ENCODE measurements around the gene ADGRA1. TPM values are rescaled to one million over a fixed set of nuclear protein-coding genes. Genes with fewer than 3 reads are reported as not detected.

ADGRA1 gene
- total and polyA plus RNA-seq, 2 donors (not counting 1 experiment from before 2014, with no cell fraction given): not detected

GRCh38 chr10:133072720-133073390 is 14.9 kb upstream of the ADGRA1 start:
- H3K4me3 ChIP-seq (replicated peaks in 1 of 4; ENCODE audit: control extremely low read depth in 1 of 4, insufficient read depth in 1 of 4, low read depth in 3 of 4, low read length in 4 of 4): no peak overlapping the region
- H3K9me3 ChIP-seq (ENCODE audit: control insufficient read depth, insufficient read depth, low read depth, low read length): no peaks in the 10 kb centered on the region
- H2AFZ ChIP-seq (ENCODE audit: low read length): no peak overlapping the region
- H3K79me2 ChIP-seq (ENCODE audit: control insufficient read depth, insufficient read depth, low read length): no peaks in the 10 kb centered on the region
- no peak for DNase-seq (ENCODE audit: low read depth in 2 of 2)
- no peak overlapping the region for H3K9ac ChIP-seq (ENCODE audit: insufficient read depth, low read length)
- no peaks in the 10 kb centered on the region for H4K20me1 ChIP-seq (ENCODE audit: control insufficient read depth, extremely low read depth, insufficient read depth, low read length)
- no peak overlapping the region for H3K4me2 ChIP-seq (ENCODE audit: extremely low read depth, insufficient read depth, low read length)
- no peaks in the 10 kb centered on the region for H3K36me3 ChIP-seq (ENCODE audit: control insufficient read depth, insufficient read depth, low read length)
- H3K4me1 ChIP-seq (ENCODE audit: control insufficient read depth, extremely low read depth, insufficient read depth, low read length): no peaks in the 10 kb centered on the region
- no peaks in the 10 kb centered on the region for H3K27me3 ChIP-seq (ENCODE audit: control insufficient read depth, insufficient read depth, low read length)
- TF ChIP-seq CTCF (conservative IDR thresholded peaks at IDR 0.05 in 1 of 2, IDR thresholded peaks at IDR 0.05 in 1 of 2; ENCODE audit: low read depth in 1 of 2, low read length in 2 of 2) (no peak), EZH2 (IDR thresholded peaks at IDR 0.05; ENCODE audit: low read length, missing control alignments) (no peak)
- no peak overlapping the region for H3K27ac ChIP-seq (ENCODE audit: insufficient read depth, low read length)

GRCh38 chr10:133075346-133076137 is 12.2 kb upstream of the ADGRA1 start:
- H3K79me2 ChIP-seq (ENCODE audit: control insufficient read depth, insufficient read depth, low read length): no peaks in the 10 kb centered on the region
- no peaks in the 10 kb centered on the region for H3K36me3 ChIP-seq (ENCODE audit: control insufficient read depth, insufficient read depth, low read length)
- H3K9ac ChIP-seq (ENCODE audit: insufficient read depth, low read length): no peak overlapping the region
- no peaks in the 10 kb centered on the region for H3K4me1 ChIP-seq (ENCODE audit: control insufficient read depth, extremely low read depth, insufficient read depth, low read length)
- H3K27ac ChIP-seq (ENCODE audit: insufficient read depth, low read length): no peak overlapping the region
- no peak overlapping the region for H2AFZ ChIP-seq (ENCODE audit: low read length)
- no peak overlapping the region for H3K4me3 ChIP-seq (replicated peaks in 1 of 4; ENCODE audit: control extremely low read depth in 1 of 4, insufficient read depth in 1 of 4, low read depth in 3 of 4, low read length in 4 of 4)
- H3K9me3 ChIP-seq (ENCODE audit: control insufficient read depth, insufficient read depth, low read depth, low read length): no peaks in the 10 kb centered on the region
- H3K4me2 ChIP-seq (ENCODE audit: extremely low read depth, insufficient read depth, low read length): no peak overlapping the region
- TF ChIP-seq CTCF (conservative IDR thresholded peaks at IDR 0.05 in 1 of 2, IDR thresholded peaks at IDR 0.05 in 1 of 2; ENCODE audit: low read depth in 1 of 2, low read length in 2 of 2) (no peak), EZH2 (IDR thresholded peaks at IDR 0.05; ENCODE audit: low read length, missing control alignments) (no peak)
- H3K27me3 ChIP-seq (ENCODE audit: control insufficient read depth, insufficient read depth, low read length): no peaks in the 10 kb centered on the region
- DNase-seq (ENCODE audit: low read depth in 2 of 2): no peak
- H4K20me1 ChIP-seq (ENCODE audit: control insufficient read depth, extremely low read depth, insufficient read depth, low read length): no peaks in the 10 kb centered on the region

- no peak overlapping the region for H2AFZ ChIP-seq (ENCODE audit: low read length)
- no peaks in the 10 kb centered on the region for H3K4me1 ChIP-seq (ENCODE audit: control insufficient read depth, extremely low read depth, insufficient read depth, low read length)
- no peak overlapping the region for H3K4me2 ChIP-seq (ENCODE audit: extremely low read depth, insufficient read depth, low read length)
- H3K4me3 ChIP-seq (replicated peaks in 1 of 4; ENCODE audit: control extremely low read depth in 1 of 4, insufficient read depth in 1 of 4, low read depth in 3 of 4, low read length in 4 of 4): no peak overlapping the region
- H3K36me3 ChIP-seq (ENCODE audit: control insufficient read depth, insufficient read depth, low read length): no peaks in the 10 kb centered on the region
- H3K9ac ChIP-seq (ENCODE audit: insufficient read depth, low read length): no peak overlapping the region
- H3K79me2 ChIP-seq (ENCODE audit: control insufficient read depth, insufficient read depth, low read length): no peaks in the 10 kb centered on the region
- TF ChIP-seq EZH2 (IDR thresholded peaks at IDR 0.05; ENCODE audit: low read length, missing control alignments): no peak
- no peak for TF ChIP-seq CTCF (conservative IDR thresholded peaks at IDR 0.05 in 1 of 2, IDR thresholded peaks at IDR 0.05 in 1 of 2; ENCODE audit: low read depth in 1 of 2, low read length in 2 of 2)
- no peak overlapping the region for H3K27ac ChIP-seq (ENCODE audit: insufficient read depth, low read length)
- no peak for DNase-seq (ENCODE audit: low read depth in 2 of 2)
- no peaks in the 10 kb centered on the region for H4K20me1 ChIP-seq (ENCODE audit: control insufficient read depth, extremely low read depth, insufficient read depth, low read length)
- H3K9me3 ChIP-seq (ENCODE audit: control insufficient read depth, insufficient read depth, low read depth, low read length): no peaks in the 10 kb centered on the region
- no peaks in the 10 kb centered on the region for H3K27me3 ChIP-seq (ENCODE audit: control insufficient read depth, insufficient read depth, low read length)
These were observed 11.3 kb upstream of the ADGRA1 start for GRCh38 chr10:133076274-133077038.
